ENCODE results near the gene CIITA.
"Not testable (repeated sequence)": the region's sequence is repeated elsewhere in the genome, so short reads cannot be mapped to it uniquely, and the experiment has no call there.

Gene CIITA

GRCh38 chr16:10876799-10877341 lies at the start of gene CIITA:
Gene CIITA, plus strand, starts transcription at chr16:10877202. Its CDS starts 129 bp downstream, at chr16:10877331.
- DNase-seq (ENCODE audit: low spot score) = peak; percentile 54

- DNase-seq (ENCODE audit: low spot score) = no peak
These were observed 49.2 kb upstream of the CIITA start for GRCh38 chr16:10827691-10828341.

GRCh38 chr16:10828851-10829366 lies 48.1 kb upstream of the CIITA start:
- DNase-seq (ENCODE audit: low spot score) = no peak

GRCh38 chr16:10829390-10830098 lies 47.5 kb upstream of the CIITA start:
- DNase-seq (ENCODE audit: low spot score) = not testable (repeated sequence)

- DNase-seq (ENCODE audit: low spot score) = not testable (repeated sequence)
These were observed 46.8 kb upstream of the CIITA start for GRCh38 chr16:10830240-10830639.

- DNase-seq (ENCODE audit: low spot score) = no peak
These were observed 44.8 kb upstream of the CIITA start for GRCh38 chr16:10831894-10832886.

- no peak for DNase-seq (ENCODE audit: low spot score)
These were observed 43.7 kb upstream of the CIITA start for GRCh38 chr16:10833271-10833670.

GRCh38 chr16:10834130-10834529 lies 42.9 kb upstream of the CIITA start:
- DNase-seq (ENCODE audit: low spot score) = no peak

GRCh38 chr16:10834766-10835165 lies 42.2 kb upstream of the CIITA start:
- no peak for DNase-seq (ENCODE audit: low spot score)

- DNase-seq (ENCODE audit: low spot score) = no peak
These were observed 41.6 kb upstream of the CIITA start for GRCh38 chr16:10835281-10835931.

- no peak for DNase-seq (ENCODE audit: low spot score)
These were observed 40.7 kb upstream of the CIITA start for GRCh38 chr16:10836174-10836853.

- no peak for DNase-seq (ENCODE audit: low spot score)
These were observed 38.3 kb upstream of the CIITA start for GRCh38 chr16:10838621-10839278.

GRCh38 chr16:10839279-10839666 lies 37.7 kb upstream of the CIITA start:
- DNase-seq (ENCODE audit: low spot score) = no peak

- DNase-seq (ENCODE audit: low spot score) = no peak
These were observed 36.3 kb upstream of the CIITA start for GRCh38 chr16:10840703-10841102.

GRCh38 chr16:10846213-10846998 lies 30.6 kb upstream of the CIITA start:
- DNase-seq (ENCODE audit: low spot score) = no peak

- DNase-seq (ENCODE audit: low spot score) = no peak
These were observed 29.8 kb upstream of the CIITA start for GRCh38 chr16:10847176-10847575.

- DNase-seq (ENCODE audit: low spot score) = no peak
These were observed 27.1 kb upstream of the CIITA start for GRCh38 chr16:10849736-10850477.

- no peak for DNase-seq (ENCODE audit: low spot score)
These were observed 26.5 kb upstream of the CIITA start for GRCh38 chr16:10850478-10850850.

- DNase-seq (ENCODE audit: low spot score) = no peak
These were observed 25.5 kb upstream of the CIITA start for GRCh38 chr16:10851512-10851911.
